Measurements from ENCODE around the gene PEMT.

DNA sequence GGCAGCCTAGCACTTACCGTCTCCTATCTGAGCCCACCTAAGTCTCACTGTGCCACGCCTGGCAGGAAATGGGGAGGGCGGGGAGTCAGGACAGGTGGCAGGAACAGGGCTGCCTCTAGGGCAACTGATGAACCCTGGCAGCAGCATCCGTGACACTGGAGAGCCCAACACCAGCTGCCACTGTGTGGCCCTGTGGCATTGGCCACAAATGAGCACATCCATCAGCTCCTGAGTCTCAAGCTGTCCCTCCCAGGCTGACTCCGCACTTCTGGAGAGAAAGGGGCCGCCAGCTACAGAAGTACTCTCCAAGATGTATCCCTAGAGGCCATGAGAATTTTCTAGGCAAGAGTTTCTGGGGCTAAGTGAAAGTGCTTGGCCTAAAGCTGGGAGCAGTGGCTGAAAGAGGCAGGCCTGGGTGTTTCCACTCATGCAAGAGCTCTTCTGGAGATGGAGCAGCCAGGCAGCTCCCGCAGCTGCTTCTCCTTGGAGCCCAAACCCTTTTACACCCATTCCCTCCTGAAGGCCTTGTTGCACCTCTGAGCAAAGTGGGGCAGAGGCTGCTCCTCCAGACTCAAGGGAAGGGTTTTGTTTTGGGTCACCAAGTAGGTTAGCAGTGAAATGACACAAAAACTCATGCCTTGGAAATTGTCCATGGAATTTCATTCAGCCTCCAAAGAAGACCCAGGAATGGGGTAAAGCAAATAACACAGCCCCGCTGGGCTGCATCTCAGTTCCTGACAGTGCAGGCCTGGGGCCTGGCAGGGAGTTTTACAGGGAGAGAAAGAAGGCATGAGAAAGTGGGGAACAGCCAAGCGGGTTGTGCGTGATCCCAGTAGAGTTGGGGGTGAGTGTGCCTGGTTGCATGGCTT is 25.8 kb downstream of the PEMT start:
- TF ChIP-seq, protein P1, sequence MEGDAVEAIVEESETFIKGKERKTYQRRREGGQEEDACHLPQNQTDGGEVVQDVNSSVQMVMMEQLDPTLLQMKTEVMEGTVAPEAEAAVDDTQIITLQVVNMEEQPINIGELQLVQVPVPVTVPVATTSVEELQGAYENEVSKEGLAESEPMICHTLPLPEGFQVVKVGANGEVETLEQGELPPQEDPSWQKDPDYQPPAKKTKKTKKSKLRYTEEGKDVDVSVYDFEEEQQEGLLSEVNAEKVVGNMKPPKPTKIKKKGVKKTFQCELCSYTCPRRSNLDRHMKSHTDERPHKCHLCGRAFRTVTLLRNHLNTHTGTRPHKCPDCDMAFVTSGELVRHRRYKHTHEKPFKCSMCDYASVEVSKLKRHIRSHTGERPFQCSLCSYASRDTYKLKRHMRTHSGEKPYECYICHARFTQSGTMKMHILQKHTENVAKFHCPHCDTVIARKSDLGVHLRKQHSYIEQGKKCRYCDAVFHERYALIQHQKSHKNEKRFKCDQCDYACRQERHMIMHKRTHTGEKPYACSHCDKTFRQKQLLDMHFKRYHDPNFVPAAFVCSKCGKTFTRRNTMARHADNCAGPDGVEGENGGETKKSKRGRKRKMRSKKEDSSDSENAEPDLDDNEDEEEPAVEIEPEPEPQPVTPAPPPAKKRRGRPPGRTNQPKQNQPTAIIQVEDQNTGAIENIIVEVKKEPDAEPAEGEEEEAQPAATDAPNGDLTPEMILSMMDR (conservative IDR thresholded peaks at IDR 0.05 in 1 of 2, IDR thresholded peaks at IDR 0.05 in 1 of 2; ENCODE audit: low read depth in 1 of 2, low read length in 2 of 2) = no peak
- no peak for TF ChIP-seq EZH2 (IDR thresholded peaks at IDR 0.05; ENCODE audit: low read length, missing control alignments)

All from fibroblast of lung (primary cell).